T-helper 22 cell (primary cell): Measurements from ENCODE around the gene NIPA2.

Experiments used
- DNase-seq: peaks from one replicate; pipeline ENCODE4 v3.0.0-alpha.2; 2020; ENCODE audit warnings: low read depth

Gene NIPA2

GRCh38 chr15:22902981-22903380, 64.5 kb downstream of the NIPA2 start:
- no peak for DNase-seq

DNA sequence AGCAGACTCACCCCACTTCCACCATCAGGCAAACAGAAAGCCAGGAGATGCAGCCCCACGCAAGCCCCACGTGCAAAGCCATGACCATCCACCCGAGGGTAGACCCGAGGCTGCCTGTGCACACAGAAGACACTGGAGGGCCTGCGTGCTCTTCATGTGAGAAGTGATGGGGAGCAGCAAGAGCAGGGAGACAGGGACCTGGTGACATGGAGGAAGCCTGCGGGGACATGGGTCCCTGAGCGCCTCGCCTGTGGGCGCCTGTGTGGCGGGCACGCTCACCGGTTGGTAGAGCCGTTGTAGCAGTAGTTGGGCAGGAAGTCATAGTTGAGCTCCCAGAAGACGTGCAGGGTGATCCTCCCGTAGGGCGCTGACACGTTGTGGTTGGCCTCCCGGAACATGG, 65.0 kb downstream of the NIPA2 start:
- DNase-seq = no peak

DNA sequence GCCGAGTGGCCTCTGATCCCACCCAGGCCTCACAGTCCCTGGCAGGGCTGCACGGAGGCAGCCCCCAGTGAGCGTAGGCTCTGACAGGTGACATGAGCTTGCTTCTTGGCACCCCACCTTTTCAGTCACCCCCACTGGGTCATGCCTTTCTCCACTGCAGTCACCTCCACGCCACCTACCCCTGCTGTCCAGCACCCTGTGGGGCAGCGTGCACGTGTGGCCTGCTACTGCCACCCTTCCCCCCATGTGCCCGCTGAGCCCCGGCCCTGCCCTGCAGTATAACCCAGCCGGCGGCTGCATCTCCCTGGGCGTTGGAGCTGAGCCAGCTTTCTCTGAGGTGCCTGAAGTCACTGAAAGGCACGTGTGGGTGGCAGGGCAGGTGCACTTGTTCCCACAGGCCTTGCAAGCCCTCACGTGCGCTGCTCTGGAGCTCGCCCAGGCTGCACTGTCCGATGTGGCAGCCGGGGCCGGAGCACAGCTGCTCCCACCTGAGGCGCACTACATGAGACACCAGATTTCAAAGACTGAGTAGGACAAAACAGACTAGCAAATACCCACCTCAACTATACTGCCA, 65.6 kb downstream of the NIPA2 start:
- DNase-seq = no peak

- no peak for DNase-seq
These were observed 66.3 kb downstream of the NIPA2 start for GRCh38 chr15:22904736-22905135.

DNA sequence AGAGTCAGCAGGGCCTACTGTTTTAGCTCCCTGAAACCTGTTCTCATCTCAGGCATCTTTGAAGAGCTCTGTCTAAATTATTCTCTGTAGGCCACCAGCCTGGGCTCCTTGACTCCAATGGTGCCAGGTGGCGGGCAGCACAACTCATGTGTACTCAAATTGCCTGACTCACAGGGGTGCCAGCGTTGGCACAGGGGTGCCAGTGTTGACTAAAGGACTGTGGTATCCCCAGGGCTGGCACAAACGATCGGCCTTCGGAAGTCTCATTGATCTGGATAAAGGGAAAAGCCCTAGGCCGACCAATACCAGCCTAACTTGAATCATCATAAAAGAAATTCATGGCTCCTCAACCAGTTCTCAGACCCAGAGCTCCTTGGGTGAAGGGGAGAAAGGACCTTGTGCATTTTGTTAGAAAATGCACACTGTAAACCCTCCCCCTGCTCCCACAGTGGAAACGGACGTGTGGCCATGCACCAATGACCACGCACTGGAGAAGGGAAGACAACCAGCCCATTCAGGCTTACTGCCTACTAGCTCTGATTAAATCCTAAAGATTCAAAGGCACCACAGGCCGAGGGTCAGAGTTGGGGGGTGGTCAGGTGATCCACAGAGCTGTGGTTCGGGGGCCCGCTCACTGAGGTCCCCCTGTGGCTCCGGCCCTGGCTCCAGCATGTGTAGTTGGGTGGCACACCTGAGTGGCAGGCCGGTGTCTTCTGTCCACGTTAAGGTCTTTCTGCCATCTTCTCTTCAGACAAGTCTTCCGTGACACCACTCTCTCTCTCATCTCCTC, 68.9 kb downstream of the NIPA2 start:
- DNase-seq = no peak

DNA sequence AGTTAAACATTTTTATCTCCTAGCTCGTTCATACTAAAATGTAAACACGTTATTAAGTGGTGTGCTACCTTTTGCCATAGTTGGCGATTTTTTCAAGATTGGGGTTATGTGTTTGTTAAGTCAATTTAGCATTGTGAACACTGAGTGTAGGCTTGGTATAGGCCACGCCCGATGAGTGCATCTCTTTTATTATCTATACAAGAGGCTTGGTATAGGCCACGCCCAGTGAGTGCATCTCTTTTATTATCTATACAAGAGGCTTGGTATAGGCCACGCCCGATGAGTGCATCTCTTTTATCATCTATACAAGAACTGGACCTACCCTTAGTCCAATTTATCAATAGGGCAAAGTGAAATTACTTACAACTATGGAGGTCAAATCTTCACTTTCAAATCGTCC, 70.4 kb downstream of the NIPA2 start:
- no peak for DNase-seq

DNA sequence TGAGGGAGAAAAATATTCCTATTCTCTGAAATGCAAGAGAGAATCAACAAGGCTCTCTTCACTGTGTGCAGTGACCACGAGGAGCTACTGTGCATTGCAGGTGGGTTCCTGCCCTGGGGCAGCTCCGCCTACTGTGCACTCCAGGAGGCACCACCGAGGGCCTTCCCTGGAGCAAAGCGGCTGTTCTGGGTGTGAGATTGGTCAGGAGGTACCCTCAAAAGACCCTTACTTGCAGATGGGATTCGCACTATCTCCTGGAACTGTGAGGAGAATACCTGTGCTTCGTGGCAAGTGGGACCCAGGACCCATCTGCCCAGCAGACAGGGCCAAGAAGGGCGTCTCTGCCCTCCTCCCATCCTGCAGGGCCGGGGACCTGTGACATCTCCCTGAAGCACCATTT, 72.8 kb downstream of the NIPA2 start:
- DNase-seq = no peak

DNA sequence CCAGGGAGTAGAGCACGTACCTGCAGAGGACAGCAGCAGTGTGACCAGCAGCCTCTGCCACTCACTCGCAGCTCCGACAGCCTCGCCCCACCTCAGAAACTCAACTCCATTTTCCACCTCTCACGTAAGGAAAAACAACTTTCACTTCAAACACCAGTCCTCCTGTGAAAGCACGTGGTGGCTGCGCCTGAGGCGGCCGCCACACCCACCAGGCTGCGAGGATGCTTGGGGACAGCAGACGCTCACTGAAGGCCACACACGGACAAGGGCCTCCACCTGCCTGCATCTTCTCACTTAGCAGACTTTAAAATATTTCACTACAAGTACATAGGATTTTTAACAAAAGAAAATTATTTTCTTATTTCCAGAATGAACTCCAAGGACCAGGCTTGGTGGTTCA, 73.8 kb downstream of the NIPA2 start:
- DNase-seq = no peak

GRCh38 chr15:22913646-22914380, 75.3 kb downstream of the NIPA2 start:
- DNase-seq = no peak

GRCh38 chr15:22915866-22916515, 77.5 kb downstream of the NIPA2 start:
- DNase-seq = no peak

DNA sequence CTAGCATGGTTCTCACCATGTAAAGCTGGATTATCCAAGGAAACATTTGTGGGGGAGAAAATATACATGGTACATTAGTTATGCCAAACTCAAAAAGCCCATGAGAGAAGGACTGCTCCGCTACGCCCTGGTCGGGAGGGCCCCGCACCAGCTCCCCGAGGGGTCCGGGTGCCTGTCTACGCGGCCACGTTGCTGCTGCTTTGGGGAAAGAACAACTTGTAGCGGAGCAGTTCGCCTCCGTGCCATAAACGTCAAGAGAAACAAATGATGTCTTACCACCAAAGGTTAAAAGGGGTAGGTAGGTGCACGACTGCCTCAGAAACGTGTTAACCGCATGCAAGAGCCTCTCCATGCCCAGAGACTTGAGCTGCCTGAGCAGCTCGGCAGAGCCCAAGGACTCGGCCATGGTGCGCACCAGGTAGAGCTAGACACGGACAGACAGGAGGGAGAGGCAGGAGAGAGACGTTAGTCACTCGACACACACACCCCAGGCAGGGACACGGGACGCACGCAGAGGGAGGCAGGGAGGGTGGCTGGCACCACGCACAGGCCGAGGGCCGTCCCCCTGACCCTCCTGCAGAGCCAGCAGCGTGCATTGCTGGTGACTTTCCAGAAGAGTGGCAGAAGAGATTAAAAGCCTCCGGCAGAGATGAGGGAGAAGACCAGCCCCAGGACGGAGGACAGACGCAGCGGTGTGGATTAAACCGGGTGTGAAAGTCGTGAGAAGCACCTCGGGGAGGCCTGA, 78.3 kb downstream of the NIPA2 start:
- DNase-seq = no peak

DNA sequence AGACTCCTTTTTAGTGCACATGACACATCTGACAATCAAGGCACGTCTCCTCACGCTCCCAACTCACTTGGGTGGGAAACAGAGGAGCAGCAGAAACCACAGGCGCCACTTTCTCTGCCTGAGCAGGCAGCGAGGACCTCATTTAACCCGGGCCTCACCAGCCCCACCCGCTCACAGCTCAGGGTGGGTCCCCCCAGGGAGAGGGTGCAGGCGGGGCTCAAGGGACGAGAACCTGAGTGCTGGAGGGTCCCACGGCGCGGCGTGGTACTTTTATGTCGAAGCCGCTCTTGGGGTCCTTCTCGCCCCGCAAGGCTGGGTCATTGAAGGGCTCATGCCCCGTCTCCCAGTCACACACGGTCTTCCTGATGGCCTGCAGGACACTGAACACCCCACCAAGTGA, 79.1 kb downstream of the NIPA2 start:
- DNase-seq = no peak
